ENCODE measurements around the gene MAP4K4.

The MAP4K4 gene

GRCh38 chr2:101902169-101902568 lies 204.7 kb downstream of the MAP4K4 start:
- Histone ChIP-seq H4K5ac (ENCODE audit: low read length) (no peak overlapping the region), H3K79me2 (ENCODE audit: control insufficient read depth, insufficient read depth, low read length) (no peaks in the 10 kb centered on the region), H3K4me2 (ENCODE audit: low read length) (no peak overlapping the region), H3K79me1 (ENCODE audit: low read length) (no peaks in the 10 kb centered on the region), H3K56ac (ENCODE audit: low read length) (no peak overlapping the region), H3K9ac (ENCODE audit: low read length) (no peak overlapping the region), H3K4me3 (ENCODE audit: low read length) (no peak overlapping the region), H3K36me3 (ENCODE audit: control insufficient read depth, insufficient read depth, low read length) (no peaks in the 10 kb centered on the region), H2BK15ac (replicated peaks; ENCODE audit: low read depth) (no peak overlapping the region), H4K8ac (ENCODE audit: low read depth, low read length) (no peak overlapping the region), H3K27ac (ENCODE audit: low read depth, low read length) (no peak overlapping the region), H3K18ac (ENCODE audit: low read length) (no peak overlapping the region), H3K23ac (ENCODE audit: low read length) (no peak overlapping the region), H2BK120ac (ENCODE audit: low read depth, low read length) (no peak overlapping the region), H2AK5ac (ENCODE audit: low read length) (no peak overlapping the region), H3K4me1 (ENCODE audit: control insufficient read depth, low read depth, low read length) (no peaks in the 10 kb centered on the region), H3K4ac (ENCODE audit: low read depth, low read length) (no peak overlapping the region), H2BK5ac (ENCODE audit: low read length) (no peak overlapping the region), H3K27me3 (ENCODE audit: insufficient read depth, low read length, poor library complexity) (no peaks in the 10 kb centered on the region)
- WGBS (ENCODE audit: extremely low coverage, insufficient coverage, low lambda C conversion rate), result no CpG with 5 or more reads among the region's 2 CpGs
- DNase-seq, result no peak

GRCh38 chr2:101904916-101905315 lies 207.4 kb downstream of the MAP4K4 start:
- Histone ChIP-seq H3K4me1 (ENCODE audit: control insufficient read depth, low read depth, low read length) (no peaks in the 10 kb centered on the region), H4K8ac (ENCODE audit: low read depth, low read length) (no peak overlapping the region), H3K18ac (ENCODE audit: low read length) (no peak overlapping the region), H3K27ac (ENCODE audit: low read depth, low read length) (no peak overlapping the region), H4K5ac (ENCODE audit: low read length) (no peak overlapping the region), H3K9ac (ENCODE audit: low read length) (no peak overlapping the region), H3K56ac (ENCODE audit: low read length) (no peak overlapping the region), H3K23ac (ENCODE audit: low read length) (no peak overlapping the region), H3K4ac (ENCODE audit: low read depth, low read length) (no peak overlapping the region), H3K79me2 (ENCODE audit: control insufficient read depth, insufficient read depth, low read length) (no peaks in the 10 kb centered on the region), H3K79me1 (ENCODE audit: low read length) (no peaks in the 10 kb centered on the region), H2BK15ac (replicated peaks; ENCODE audit: low read depth) (no peak overlapping the region), H3K4me2 (ENCODE audit: low read length) (no peak overlapping the region), H2BK120ac (ENCODE audit: low read depth, low read length) (no peak overlapping the region), H3K27me3 (ENCODE audit: insufficient read depth, low read length, poor library complexity) (no peaks in the 10 kb centered on the region), H2BK5ac (ENCODE audit: low read length) (no peak overlapping the region), H3K36me3 (ENCODE audit: control insufficient read depth, insufficient read depth, low read length) (no peaks in the 10 kb centered on the region), H3K4me3 (ENCODE audit: low read length) (no peak overlapping the region), H2AK5ac (ENCODE audit: low read length) (no peak overlapping the region)
- WGBS (ENCODE audit: extremely low coverage, insufficient coverage, low lambda C conversion rate), result no CpG with 5 or more reads among the region's 1 CpG
- DNase-seq, result no peak

- no peak overlapping the region for H3K4me2 ChIP-seq (ENCODE audit: low read length)
- H3K9ac ChIP-seq (ENCODE audit: low read length), result no peak overlapping the region
- no peak overlapping the region for H2AK5ac ChIP-seq (ENCODE audit: low read length)
- no peak overlapping the region for H2BK120ac ChIP-seq (ENCODE audit: low read depth, low read length)
- no peak overlapping the region for H3K56ac ChIP-seq (ENCODE audit: low read length)
- no peaks in the 10 kb centered on the region for H3K36me3 ChIP-seq (ENCODE audit: control insufficient read depth, insufficient read depth, low read length)
- H3K4me3 ChIP-seq (ENCODE audit: low read length), result no peak overlapping the region
- no peaks in the 10 kb centered on the region for H3K79me1 ChIP-seq (ENCODE audit: low read length)
- no peaks in the 10 kb centered on the region for H3K79me2 ChIP-seq (ENCODE audit: control insufficient read depth, insufficient read depth, low read length)
- no peak overlapping the region for H3K4ac ChIP-seq (ENCODE audit: low read depth, low read length)
- no peak overlapping the region for H4K8ac ChIP-seq (ENCODE audit: low read depth, low read length)
- no peak overlapping the region for H4K5ac ChIP-seq (ENCODE audit: low read length)
- H3K18ac ChIP-seq (ENCODE audit: low read length), result no peak overlapping the region
- no peaks in the 10 kb centered on the region for H3K4me1 ChIP-seq (ENCODE audit: control insufficient read depth, low read depth, low read length)
- no peak overlapping the region for H3K23ac ChIP-seq (ENCODE audit: low read length)
- WGBS (ENCODE audit: extremely low coverage, insufficient coverage, low lambda C conversion rate), result no CpG with 5 or more reads among the region's 9 CpGs
- DNase-seq, result no peak
- H3K27ac ChIP-seq (ENCODE audit: low read depth, low read length), result no peak overlapping the region
- H2BK5ac ChIP-seq (ENCODE audit: low read length), result no peak overlapping the region
- no peaks in the 10 kb centered on the region for H3K27me3 ChIP-seq (ENCODE audit: insufficient read depth, low read length, poor library complexity)
- no peak overlapping the region for H2BK15ac ChIP-seq (replicated peaks; ENCODE audit: low read depth)
Observed at GRCh38 chr2:101905746-101906336, 208.3 kb downstream of the MAP4K4 start.

- Histone ChIP-seq H3K27me3 (ENCODE audit: insufficient read depth, low read length, poor library complexity) (no peaks in the 10 kb centered on the region), H4K5ac (ENCODE audit: low read length) (no peak overlapping the region), H2AK5ac (ENCODE audit: low read length) (no peak overlapping the region), H3K9ac (ENCODE audit: low read length) (no peak overlapping the region), H3K23ac (ENCODE audit: low read length) (no peak overlapping the region), H2BK5ac (ENCODE audit: low read length) (no peak overlapping the region), H3K79me1 (ENCODE audit: low read length) (no peaks in the 10 kb centered on the region), H3K18ac (ENCODE audit: low read length) (no peak overlapping the region), H3K4me3 (ENCODE audit: low read length) (no peak overlapping the region), H3K4me2 (ENCODE audit: low read length) (no peak overlapping the region), H4K8ac (ENCODE audit: low read depth, low read length) (no peak overlapping the region), H3K79me2 (ENCODE audit: control insufficient read depth, insufficient read depth, low read length) (no peaks in the 10 kb centered on the region), H3K36me3 (ENCODE audit: control insufficient read depth, insufficient read depth, low read length) (no peaks in the 10 kb centered on the region), H3K4ac (ENCODE audit: low read depth, low read length) (no peak overlapping the region), H2BK15ac (replicated peaks; ENCODE audit: low read depth) (no peak overlapping the region), H3K4me1 (ENCODE audit: control insufficient read depth, low read depth, low read length) (no peaks in the 10 kb centered on the region), H3K27ac (ENCODE audit: low read depth, low read length) (no peak overlapping the region), H2BK120ac (ENCODE audit: low read depth, low read length) (no peak overlapping the region), H3K56ac (ENCODE audit: low read length) (no peak overlapping the region)
- DNase-seq, result no peak
- WGBS (ENCODE audit: extremely low coverage, insufficient coverage, low lambda C conversion rate), result no CpG with 5 or more reads among the region's 1 CpG
Observed at GRCh38 chr2:101909760-101910159, 212.3 kb downstream of the MAP4K4 start.

- H2BK120ac ChIP-seq (ENCODE audit: low read depth, low read length), result no peak overlapping the region
- no peak for DNase-seq
- no peak overlapping the region for H3K4me2 ChIP-seq (ENCODE audit: low read length)
- H3K36me3 ChIP-seq (ENCODE audit: control insufficient read depth, insufficient read depth, low read length), result no peaks in the 10 kb centered on the region
- no peaks in the 10 kb centered on the region for H3K79me1 ChIP-seq (ENCODE audit: low read length)
- no peak overlapping the region for H3K4me3 ChIP-seq (ENCODE audit: low read length)
- no peaks in the 10 kb centered on the region for H3K27me3 ChIP-seq (ENCODE audit: insufficient read depth, low read length, poor library complexity)
- H3K23ac ChIP-seq (ENCODE audit: low read length), result no peak overlapping the region
- WGBS (ENCODE audit: extremely low coverage, insufficient coverage, low lambda C conversion rate), result no CpG with 5 or more reads among the region's 2 CpGs
- H4K5ac ChIP-seq (ENCODE audit: low read length), result no peak overlapping the region
- H2BK15ac ChIP-seq (replicated peaks; ENCODE audit: low read depth), result no peak overlapping the region
- H2AK5ac ChIP-seq (ENCODE audit: low read length), result no peak overlapping the region
- no peak overlapping the region for H3K56ac ChIP-seq (ENCODE audit: low read length)
- H3K27ac ChIP-seq (ENCODE audit: low read depth, low read length), result no peak overlapping the region
- no peak overlapping the region for H3K9ac ChIP-seq (ENCODE audit: low read length)
- H3K4ac ChIP-seq (ENCODE audit: low read depth, low read length), result no peak overlapping the region
- no peaks in the 10 kb centered on the region for H3K4me1 ChIP-seq (ENCODE audit: control insufficient read depth, low read depth, low read length)
- H4K8ac ChIP-seq (ENCODE audit: low read depth, low read length), result no peak overlapping the region
- H2BK5ac ChIP-seq (ENCODE audit: low read length), result no peak overlapping the region
- no peak overlapping the region for H3K18ac ChIP-seq (ENCODE audit: low read length)
- H3K79me2 ChIP-seq (ENCODE audit: control insufficient read depth, insufficient read depth, low read length), result no peaks in the 10 kb centered on the region
Observed at GRCh38 chr2:101912545-101912944, 215.0 kb downstream of the MAP4K4 start.

- Histone ChIP-seq H3K4me3 (ENCODE audit: low read length) (no peak overlapping the region), H3K27me3 (ENCODE audit: insufficient read depth, low read length, poor library complexity) (no peaks in the 10 kb centered on the region), H3K56ac (ENCODE audit: low read length) (no peak overlapping the region), H3K9ac (ENCODE audit: low read length) (no peak overlapping the region), H2BK5ac (ENCODE audit: low read length) (no peak overlapping the region), H2BK15ac (replicated peaks; ENCODE audit: low read depth) (no peak overlapping the region), H3K27ac (ENCODE audit: low read depth, low read length) (no peak overlapping the region), H3K23ac (ENCODE audit: low read length) (no peak overlapping the region), H3K79me2 (ENCODE audit: control insufficient read depth, insufficient read depth, low read length) (no peaks in the 10 kb centered on the region), H3K4me2 (ENCODE audit: low read length) (no peak overlapping the region), H3K36me3 (ENCODE audit: control insufficient read depth, insufficient read depth, low read length) (no peaks in the 10 kb centered on the region), H4K5ac (ENCODE audit: low read length) (no peak overlapping the region), H3K79me1 (ENCODE audit: low read length) (no peaks in the 10 kb centered on the region), H3K4me1 (ENCODE audit: control insufficient read depth, low read depth, low read length) (no peaks in the 10 kb centered on the region), H3K18ac (ENCODE audit: low read length) (no peak overlapping the region), H2AK5ac (ENCODE audit: low read length) (no peak overlapping the region), H3K4ac (ENCODE audit: low read depth, low read length) (no peak overlapping the region), H4K8ac (ENCODE audit: low read depth, low read length) (no peak overlapping the region), H2BK120ac (ENCODE audit: low read depth, low read length) (no peak overlapping the region)
- no peak for DNase-seq
- WGBS (ENCODE audit: extremely low coverage, insufficient coverage, low lambda C conversion rate), result no CpG with 5 or more reads among the region's 5 CpGs
Observed at GRCh38 chr2:101921319-101921952, 223.9 kb downstream of the MAP4K4 start.
